ENCODE data around the gene RPS23. TPM values are rescaled to one million over a fixed set of nuclear protein-coding genes. Genes with fewer than 3 reads are reported as not detected.

The RPS23 gene
- total RNA-seq, 1 experiment from 2014 or later, result 2,589 TPM

DNA sequence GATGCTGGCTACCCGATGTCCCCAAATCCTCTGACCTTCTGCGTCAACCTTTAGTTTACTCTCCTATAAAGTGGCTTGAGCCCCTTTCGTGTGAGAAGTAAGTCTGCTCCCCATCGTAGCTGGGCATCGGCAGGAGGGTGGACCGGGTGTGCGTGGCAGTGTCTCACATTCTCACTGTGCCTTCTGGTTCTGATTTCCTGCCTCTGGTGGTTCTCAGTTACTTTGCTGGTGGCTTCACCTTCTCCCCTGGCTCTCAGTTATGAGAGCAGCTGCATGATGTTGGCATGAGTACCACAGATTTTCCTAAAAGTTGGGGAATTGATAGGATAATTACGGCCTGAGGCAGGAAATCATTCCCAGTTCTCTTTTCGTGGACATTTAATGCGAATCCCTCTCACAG is 47.0 kb upstream of the RPS23 start (continued):
- TF ChIP-seq, protein P1, sequence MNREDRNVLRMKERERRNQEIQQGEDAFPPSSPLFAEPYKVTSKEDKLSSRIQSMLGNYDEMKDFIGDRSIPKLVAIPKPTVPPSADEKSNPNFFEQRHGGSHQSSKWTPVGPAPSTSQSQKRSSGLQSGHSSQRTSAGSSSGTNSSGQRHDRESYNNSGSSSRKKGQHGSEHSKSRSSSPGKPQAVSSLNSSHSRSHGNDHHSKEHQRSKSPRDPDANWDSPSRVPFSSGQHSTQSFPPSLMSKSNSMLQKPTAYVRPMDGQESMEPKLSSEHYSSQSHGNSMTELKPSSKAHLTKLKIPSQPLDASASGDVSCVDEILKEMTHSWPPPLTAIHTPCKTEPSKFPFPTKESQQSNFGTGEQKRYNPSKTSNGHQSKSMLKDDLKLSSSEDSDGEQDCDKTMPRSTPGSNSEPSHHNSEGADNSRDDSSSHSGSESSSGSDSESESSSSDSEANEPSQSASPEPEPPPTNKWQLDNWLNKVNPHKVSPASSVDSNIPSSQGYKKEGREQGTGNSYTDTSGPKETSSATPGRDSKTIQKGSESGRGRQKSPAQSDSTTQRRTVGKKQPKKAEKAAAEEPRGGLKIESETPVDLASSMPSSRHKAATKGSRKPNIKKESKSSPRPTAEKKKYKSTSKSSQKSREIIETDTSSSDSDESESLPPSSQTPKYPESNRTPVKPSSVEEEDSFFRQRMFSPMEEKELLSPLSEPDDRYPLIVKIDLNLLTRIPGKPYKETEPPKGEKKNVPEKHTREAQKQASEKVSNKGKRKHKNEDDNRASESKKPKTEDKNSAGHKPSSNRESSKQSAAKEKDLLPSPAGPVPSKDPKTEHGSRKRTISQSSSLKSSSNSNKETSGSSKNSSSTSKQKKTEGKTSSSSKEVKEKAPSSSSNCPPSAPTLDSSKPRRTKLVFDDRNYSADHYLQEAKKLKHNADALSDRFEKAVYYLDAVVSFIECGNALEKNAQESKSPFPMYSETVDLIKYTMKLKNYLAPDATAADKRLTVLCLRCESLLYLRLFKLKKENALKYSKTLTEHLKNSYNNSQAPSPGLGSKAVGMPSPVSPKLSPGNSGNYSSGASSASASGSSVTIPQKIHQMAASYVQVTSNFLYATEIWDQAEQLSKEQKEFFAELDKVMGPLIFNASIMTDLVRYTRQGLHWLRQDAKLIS (CRISPR knock-in tag; IDR thresholded peaks at IDR 0.05; ENCODE audit: borderline replicate concordance), result no peak
- TF ChIP-seq CREB1 (CRISPR knock-in tag; IDR thresholded peaks at IDR 0.05), result no peak
- no peak for TF ChIP-seq SMAD3 (CRISPR knock-in tag; IDR thresholded peaks at IDR 0.05; ENCODE audit: borderline replicate concordance)
- TF ChIP-seq, protein P2, sequence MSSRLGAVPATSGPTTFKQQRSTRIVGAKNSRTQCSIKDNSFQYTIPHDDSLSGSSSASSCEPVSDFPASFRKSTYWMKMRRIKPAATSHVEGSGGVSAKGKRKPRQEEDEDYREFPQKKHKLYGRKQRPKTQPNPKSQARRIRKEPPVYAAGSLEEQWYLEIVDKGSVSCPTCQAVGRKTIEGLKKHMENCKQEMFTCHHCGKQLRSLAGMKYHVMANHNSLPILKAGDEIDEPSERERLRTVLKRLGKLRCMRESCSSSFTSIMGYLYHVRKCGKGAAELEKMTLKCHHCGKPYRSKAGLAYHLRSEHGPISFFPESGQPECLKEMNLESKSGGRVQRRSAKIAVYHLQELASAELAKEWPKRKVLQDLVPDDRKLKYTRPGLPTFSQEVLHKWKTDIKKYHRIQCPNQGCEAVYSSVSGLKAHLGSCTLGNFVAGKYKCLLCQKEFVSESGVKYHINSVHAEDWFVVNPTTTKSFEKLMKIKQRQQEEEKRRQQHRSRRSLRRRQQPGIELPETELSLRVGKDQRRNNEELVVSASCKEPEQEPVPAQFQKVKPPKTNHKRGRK (CRISPR knock-in tag; IDR thresholded peaks at IDR 0.05; ENCODE audit: borderline replicate concordance), result no peak
- TF ChIP-seq NR1H2 (CRISPR knock-in tag; IDR thresholded peaks at IDR 0.05), result no peak
- no peak for TF ChIP-seq IRF2 (CRISPR knock-in tag; IDR thresholded peaks at IDR 0.05; ENCODE audit: borderline replicate concordance, low read depth)
- TF ChIP-seq TEAD4 (CRISPR knock-in tag; IDR thresholded peaks at IDR 0.05), result no peak
- TF ChIP-seq, protein P3, sequence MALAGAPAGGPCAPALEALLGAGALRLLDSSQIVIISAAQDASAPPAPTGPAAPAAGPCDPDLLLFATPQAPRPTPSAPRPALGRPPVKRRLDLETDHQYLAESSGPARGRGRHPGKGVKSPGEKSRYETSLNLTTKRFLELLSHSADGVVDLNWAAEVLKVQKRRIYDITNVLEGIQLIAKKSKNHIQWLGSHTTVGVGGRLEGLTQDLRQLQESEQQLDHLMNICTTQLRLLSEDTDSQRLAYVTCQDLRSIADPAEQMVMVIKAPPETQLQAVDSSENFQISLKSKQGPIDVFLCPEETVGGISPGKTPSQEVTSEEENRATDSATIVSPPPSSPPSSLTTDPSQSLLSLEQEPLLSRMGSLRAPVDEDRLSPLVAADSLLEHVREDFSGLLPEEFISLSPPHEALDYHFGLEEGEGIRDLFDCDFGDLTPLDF (CRISPR knock-in tag; IDR thresholded peaks at IDR 0.05), result no peak
- no peak for TF ChIP-seq SMAD4 (CRISPR knock-in tag; IDR thresholded peaks at IDR 0.05)

DNA sequence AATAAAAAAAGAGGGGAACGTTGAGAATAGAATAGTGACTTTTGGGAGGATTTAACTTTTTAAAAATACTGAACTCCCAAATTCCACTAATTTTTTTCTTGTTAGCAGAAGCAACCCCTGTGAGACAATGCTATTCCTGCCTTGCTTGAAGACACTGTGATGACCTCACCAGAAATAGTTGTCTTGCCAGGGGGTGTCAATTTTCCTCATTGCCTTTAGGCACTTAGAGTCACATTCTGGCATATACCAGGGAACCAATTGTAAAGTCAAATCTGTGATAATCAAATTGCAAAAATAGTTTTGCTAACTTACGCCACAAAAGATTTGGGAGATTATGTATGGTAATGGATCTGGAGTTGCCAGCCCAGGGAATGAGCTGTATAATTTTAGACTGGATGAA is 42.8 kb upstream of the RPS23 start:
- no peak for ATAC-seq
- POLR2A ChIA-PET, result no interaction called here
- no peaks in the 10 kb centered on the region for H3K4me1 Mint-ChIP-seq
- H3K36me3 Mint-ChIP-seq, result no peaks in the 10 kb centered on the region
- no peak overlapping the region for H3K27ac Mint-ChIP-seq
- no peak overlapping the region for H3K4me3 Mint-ChIP-seq
- CTCF ChIA-PET, result interaction anchor here (1.1 kb wide), 1 partner anchor 9 kb away, joined by 3 read pairs; no protein-coding TSS in a partner anchor
- no peaks in the 10 kb centered on the region for H3K27me3 Mint-ChIP-seq (ENCODE audit: low read depth)
- no peak for DNase-seq (ENCODE audit: low spot score)
- H3K9me3 Mint-ChIP-seq, result peaks cover 9% of the 10 kb centered on the region
- TF ChIP-seq E2F4 (CRISPR knock-in tag; IDR thresholded peaks at IDR 0.05; ENCODE audit: borderline replicate concordance, low read depth), result no peak
- no peak for TF ChIP-seq ZBTB21 (CRISPR knock-in tag; IDR thresholded peaks at IDR 0.05; ENCODE audit: borderline replicate concordance)
- TF ChIP-seq, protein P4, sequence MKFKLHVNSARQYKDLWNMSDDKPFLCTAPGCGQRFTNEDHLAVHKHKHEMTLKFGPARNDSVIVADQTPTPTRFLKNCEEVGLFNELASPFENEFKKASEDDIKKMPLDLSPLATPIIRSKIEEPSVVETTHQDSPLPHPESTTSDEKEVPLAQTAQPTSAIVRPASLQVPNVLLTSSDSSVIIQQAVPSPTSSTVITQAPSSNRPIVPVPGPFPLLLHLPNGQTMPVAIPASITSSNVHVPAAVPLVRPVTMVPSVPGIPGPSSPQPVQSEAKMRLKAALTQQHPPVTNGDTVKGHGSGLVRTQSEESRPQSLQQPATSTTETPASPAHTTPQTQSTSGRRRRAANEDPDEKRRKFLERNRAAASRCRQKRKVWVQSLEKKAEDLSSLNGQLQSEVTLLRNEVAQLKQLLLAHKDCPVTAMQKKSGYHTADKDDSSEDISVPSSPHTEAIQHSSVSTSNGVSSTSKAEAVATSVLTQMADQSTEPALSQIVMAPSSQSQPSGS (CRISPR knock-in tag; IDR thresholded peaks at IDR 0.05; ENCODE audit: borderline replicate concordance, low read depth), result no peak
- no peak for TF ChIP-seq PRRX2 (CRISPR knock-in tag; IDR thresholded peaks at IDR 0.05)
- no peak for TF ChIP-seq USF2 (CRISPR knock-in tag; IDR thresholded peaks at IDR 0.05)
- no peak for TF ChIP-seq ZNF317 (CRISPR knock-in tag; IDR thresholded peaks at IDR 0.05; ENCODE audit: borderline replicate concordance, low read depth)
- no peak for TF ChIP-seq SOX15 (CRISPR knock-in tag; IDR thresholded peaks at IDR 0.05)
- no peak for TF ChIP-seq ERG (CRISPR knock-in tag; IDR thresholded peaks at IDR 0.05)
- TF ChIP-seq MLX (CRISPR knock-in tag; IDR thresholded peaks at IDR 0.05), result no peak
- no peak for TF ChIP-seq RELA (CRISPR knock-in tag; IDR thresholded peaks at IDR 0.05; ENCODE audit: borderline replicate concordance)
- TF ChIP-seq ZNF219 (CRISPR knock-in tag; IDR thresholded peaks at IDR 0.05; ENCODE audit: borderline replicate concordance), result no peak
- TF ChIP-seq GRHL2 (CRISPR knock-in tag; IDR thresholded peaks at IDR 0.05; ENCODE audit: insufficient replicate concordance, severe bottlenecking), result no peak
- TF ChIP-seq, protein P5, sequence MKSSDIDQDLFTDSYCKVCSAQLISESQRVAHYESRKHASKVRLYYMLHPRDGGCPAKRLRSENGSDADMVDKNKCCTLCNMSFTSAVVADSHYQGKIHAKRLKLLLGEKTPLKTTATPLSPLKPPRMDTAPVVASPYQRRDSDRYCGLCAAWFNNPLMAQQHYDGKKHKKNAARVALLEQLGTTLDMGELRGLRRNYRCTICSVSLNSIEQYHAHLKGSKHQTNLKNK (CRISPR knock-in tag; IDR thresholded peaks at IDR 0.05), result no peak
- TF ChIP-seq ZNF423 (CRISPR knock-in tag; IDR thresholded peaks at IDR 0.05), result no peak
- no peak for TF ChIP-seq FOXP1 (CRISPR knock-in tag; IDR thresholded peaks at IDR 0.05; ENCODE audit: borderline replicate concordance)

Data from WTC11 (cell line).